ENCODE data around the gene FKBP15.

FKBP15 gene

GRCh38 chr9:113254991-113255390 is 33.9 kb upstream of the FKBP15 start:
- no peak for TF ChIP-seq ZFP30 (CRISPR knock-in tag; IDR thresholded peaks at IDR 0.05)
- peak; percentile 65 for TF ChIP-seq ZNF8 (CRISPR knock-in tag; IDR thresholded peaks at IDR 0.05)
- TF ChIP-seq OSR1 (CRISPR knock-in tag; IDR thresholded peaks at IDR 0.05): no peak
- TF ChIP-seq CSRNP3 (CRISPR knock-in tag; IDR thresholded peaks at IDR 0.05): peak; percentile 88; the same call in 1 of the 2 replicates
- TF ChIP-seq ESRRG (CRISPR knock-in tag; IDR thresholded peaks at IDR 0.05): 0 out of 2 replicates have a peak, but pooled peaks have one; percentile 76
- TF ChIP-seq BACH2 (CRISPR knock-in tag; IDR thresholded peaks at IDR 0.05; ENCODE audit: borderline replicate concordance): no peak
- TF ChIP-seq PATZ1 (CRISPR knock-in tag; IDR thresholded peaks at IDR 0.05; ENCODE audit: borderline replicate concordance): no peak
- TF ChIP-seq PPARA (CRISPR knock-in tag; IDR thresholded peaks at IDR 0.05; ENCODE audit: borderline replicate concordance): no peak
- TF ChIP-seq SNAI2 (CRISPR knock-in tag; IDR thresholded peaks at IDR 0.05): 0 out of 2 replicates have a peak, but pooled peaks have one; percentile 50
- TF ChIP-seq TCF4 (CRISPR knock-in tag; IDR thresholded peaks at IDR 0.05; ENCODE audit: borderline replicate concordance): peak; percentile 99
- peak; percentile 67 for TF ChIP-seq ISL1 (CRISPR knock-in tag; IDR thresholded peaks at IDR 0.05)
- TF ChIP-seq POU6F1 (CRISPR knock-in tag; IDR thresholded peaks at IDR 0.05; ENCODE audit: borderline replicate concordance, low read depth): no peak
- TF ChIP-seq CSDC2 (CRISPR knock-in tag; IDR thresholded peaks at IDR 0.05): no peak
- TF ChIP-seq ARNTL (CRISPR knock-in tag; IDR thresholded peaks at IDR 0.05; ENCODE audit: borderline replicate concordance, low read depth): peak; percentile 66; the same call in 1 of the 2 replicates
- TF ChIP-seq CREB5 (CRISPR knock-in tag; IDR thresholded peaks at IDR 0.05; ENCODE audit: low read depth): peak; percentile 60
- 0 out of 2 replicates have a peak, but pooled peaks have one; percentile 53 for TF ChIP-seq ZNF565 (CRISPR knock-in tag; conservative IDR thresholded peaks at IDR 0.05; ENCODE audit: low read depth)
- no peak for TF ChIP-seq ZC3H10 (CRISPR knock-in tag; IDR thresholded peaks at IDR 0.05)
- no peak for TF ChIP-seq TOX (CRISPR knock-in tag; IDR thresholded peaks at IDR 0.05; ENCODE audit: borderline replicate concordance)
- TF ChIP-seq GLIS3 (CRISPR knock-in tag; IDR thresholded peaks at IDR 0.05): peak; percentile 66; the same call in 1 of the 2 replicates
- no peak for TF ChIP-seq RARB (CRISPR knock-in tag; IDR thresholded peaks at IDR 0.05)
- peak; percentile 95 for TF ChIP-seq TSHZ2 (CRISPR knock-in tag; IDR thresholded peaks at IDR 0.05)
- no peak for TF ChIP-seq ZFP3 (CRISPR knock-in tag; IDR thresholded peaks at IDR 0.05)
- TF ChIP-seq ZNF70 (CRISPR knock-in tag; IDR thresholded peaks at IDR 0.05): peak; percentile 67; the same call in 1 of the 2 replicates
- no peak; the same call in 2 of the 3 replicates for ATAC-seq

GRCh38 chr9:113250807-113251206 is 29.7 kb upstream of the FKBP15 start:
- no peak for ATAC-seq
- TF ChIP-seq ZNF8 (CRISPR knock-in tag; IDR thresholded peaks at IDR 0.05) (no peak), POU6F1 (CRISPR knock-in tag; IDR thresholded peaks at IDR 0.05; ENCODE audit: borderline replicate concordance, low read depth) (no peak), ZFP30 (CRISPR knock-in tag; IDR thresholded peaks at IDR 0.05) (no peak), ARNTL (CRISPR knock-in tag; IDR thresholded peaks at IDR 0.05; ENCODE audit: borderline replicate concordance, low read depth) (no peak), RARB (CRISPR knock-in tag; IDR thresholded peaks at IDR 0.05) (no peak), TCF4 (CRISPR knock-in tag; IDR thresholded peaks at IDR 0.05; ENCODE audit: borderline replicate concordance) (no peak), ZC3H10 (CRISPR knock-in tag; IDR thresholded peaks at IDR 0.05) (no peak), PPARA (CRISPR knock-in tag; IDR thresholded peaks at IDR 0.05; ENCODE audit: borderline replicate concordance) (no peak), ISL1 (CRISPR knock-in tag; IDR thresholded peaks at IDR 0.05) (no peak), ZFP3 (CRISPR knock-in tag; IDR thresholded peaks at IDR 0.05) (no peak), CREB5 (CRISPR knock-in tag; IDR thresholded peaks at IDR 0.05; ENCODE audit: low read depth) (no peak), TOX (CRISPR knock-in tag; IDR thresholded peaks at IDR 0.05; ENCODE audit: borderline replicate concordance) (no peak), CSDC2 (CRISPR knock-in tag; IDR thresholded peaks at IDR 0.05) (no peak), PATZ1 (CRISPR knock-in tag; IDR thresholded peaks at IDR 0.05; ENCODE audit: borderline replicate concordance) (no peak)

All from SK-N-SH treated with all-trans-retinoic acid at 6 μM for 48 hours (cell line).